ENCODE data around the gene LEMD1.

The LEMD1 gene

GRCh38 chr1:205332015-205332791, 89.7 kb downstream of the LEMD1 start:
- Histone ChIP-seq H3K4me2 (no peak overlapping the region), H3K27me3 (ENCODE audit: insufficient read depth, low read depth) (no peaks in the 10 kb centered on the region; the same call in 1 of the 2 replicates), H3K9ac (no peak overlapping the region), H3K36me3 (ENCODE audit: insufficient read depth) (no peaks in the 10 kb centered on the region), H3K79me2 (ENCODE audit: insufficient read depth, low read depth) (no peaks in the 10 kb centered on the region), H3K4me1 (ENCODE audit: low read depth, poor library complexity, severe bottlenecking) (peaks cover 7% of the 10 kb centered on the region), H3K27ac (no peak overlapping the region), H4K20me1 (ENCODE audit: insufficient read depth) (no peaks in the 10 kb centered on the region), H3K4me3 (IDR thresholded peaks at IDR 0.05; ENCODE audit: insufficient read depth, low read depth, low read length) (no peak overlapping the region), H2AFZ (ENCODE audit: low read depth) (no peak overlapping the region)
- TF ChIP-seq CTCF (conservative IDR thresholded peaks at IDR 0.05; ENCODE audit: low read depth, low read length), result no peak

Measured in KMS-11 (cell line).